T-helper 1 cell (primary cell): ENCODE data around the gene TUBA4A.
"Not testable (repeated sequence)": the region's sequence is repeated elsewhere in the genome, so short reads cannot be mapped to it uniquely, and the experiment has no call there.

Source experiments
- DNase-seq, 5 donors: peaks; one replicate each; pipeline ENCODE4 v3.0.0-alpha.2; 2012 to 2020

The TUBA4A gene

DNA sequence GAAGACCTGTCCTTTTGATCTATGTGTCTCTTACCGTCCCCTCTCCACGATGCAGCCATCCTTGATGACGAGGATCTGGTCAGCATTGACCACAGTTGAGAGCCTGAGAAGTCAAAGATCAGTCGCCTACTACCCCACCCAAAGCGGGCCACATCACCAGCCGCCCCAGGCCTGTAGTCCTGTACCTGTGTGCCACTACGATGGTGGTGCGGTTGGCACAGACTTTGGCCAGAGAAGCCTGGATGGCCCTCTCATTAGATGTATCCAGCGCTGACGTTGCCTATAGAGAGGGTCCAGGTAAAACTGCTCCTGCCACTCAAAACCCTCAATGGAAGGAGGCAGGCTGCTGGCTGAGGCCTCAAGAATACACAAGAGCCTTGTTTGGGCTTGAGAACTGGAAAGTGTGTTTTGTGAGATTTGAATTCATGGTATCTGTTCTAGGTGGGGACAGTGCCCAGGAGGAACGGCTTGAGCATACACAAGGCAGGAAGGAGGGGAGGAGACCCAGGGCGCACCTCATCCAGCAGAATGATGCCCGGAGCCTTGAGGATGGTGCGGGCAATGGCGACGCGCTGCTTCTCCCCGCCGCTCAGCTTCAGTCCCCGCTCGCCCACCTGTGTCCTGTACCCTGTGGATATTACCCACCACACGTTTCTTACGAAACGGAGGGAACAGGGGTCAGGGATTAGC, 43.4 kb downstream of the TUBA4A start:
- DNase-seq = no peak

- DNase-seq = no peak
These were observed 44.2 kb downstream of the TUBA4A start for GRCh38 chr2:219209236-219210195.

GRCh38 chr2:219207884-219208740, 45.6 kb downstream of the TUBA4A start:
- DNase-seq = no peak

- DNase-seq = no peak
These were observed 46.4 kb downstream of the TUBA4A start for GRCh38 chr2:219207134-219207883.

- DNase-seq = peak; percentile 90 to 97 (median 93)
These were observed 47.2 kb downstream of the TUBA4A start, which contains the start of gene ZFAND2B for GRCh38 chr2:219206328-219207133. ZFAND2B (plus strand) TSS chr2:219206782; CDS start chr2:219206988, 206 bp downstream.

GRCh38 chr2:219205981-219206327, 47.8 kb downstream of the TUBA4A start:
- DNase-seq = no peak

- no peak for DNase-seq
These were observed 48.6 kb downstream of the TUBA4A start for GRCh38 chr2:219205165-219205538.

- no peak for DNase-seq
These were observed 49.1 kb downstream of the TUBA4A start for GRCh38 chr2:219204425-219205164.

- not testable (repeated sequence) for DNase-seq
These were observed 52.4 kb downstream of the TUBA4A start for GRCh38 chr2:219201331-219201730.

DNA sequence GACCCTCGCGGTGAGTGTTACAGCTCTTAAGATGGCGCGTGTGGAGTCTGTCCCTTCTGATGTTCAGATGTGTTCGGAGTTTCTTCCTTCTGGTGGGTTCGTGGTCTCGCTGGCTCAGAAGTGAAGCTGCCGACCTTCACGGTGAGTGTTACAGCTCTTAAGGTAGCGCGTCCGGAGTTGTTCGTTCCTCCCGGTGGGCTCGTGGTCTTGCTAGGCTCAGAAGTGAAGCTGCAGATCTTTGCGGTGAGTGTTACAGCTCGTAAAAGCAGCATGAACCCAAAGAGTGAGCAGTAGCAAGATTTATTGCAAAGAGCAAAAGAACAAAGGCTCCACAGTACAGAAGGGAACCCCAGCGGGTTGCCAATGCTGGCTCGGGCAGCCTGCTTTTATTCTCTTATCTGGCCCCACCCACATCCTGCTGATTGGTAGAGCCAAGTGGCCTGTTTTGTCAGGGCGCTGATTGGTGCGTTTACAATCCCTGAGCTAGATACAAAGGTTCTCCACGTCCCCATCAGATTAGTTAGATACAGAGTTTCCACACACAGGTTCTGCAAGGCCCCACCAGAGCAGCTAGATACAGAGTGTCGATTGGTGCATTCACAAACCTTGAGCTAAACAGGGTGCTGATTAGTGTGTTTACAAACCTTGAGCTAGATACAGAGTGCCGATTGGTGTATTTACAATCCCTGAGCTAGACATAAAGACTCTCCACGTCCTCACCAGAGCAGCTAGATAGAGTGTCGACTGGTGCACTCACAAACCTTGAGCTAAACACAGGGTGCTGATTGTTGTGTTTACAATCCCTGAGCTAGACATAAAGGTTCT, 53.0 kb downstream of the TUBA4A start:
- DNase-seq = not testable (repeated sequence)
